B cell (primary cell): Measurements from ENCODE around the gene PRKCA. TPM values are rescaled to one million over a fixed set of nuclear protein-coding genes. Genes with fewer than 3 reads are reported as not detected.

ENCODE experiments used
- ATAC-seq: fragments of 200-7000 bp; cut with Tn5 transposase; one replicate; pipeline ENCODE4 v1.10.0; 2021; ENCODE audit warnings: low read depth, mild to moderate bottlenecking, moderate number of reproducible peaks, moderate library complexity
- CTCF ChIA-PET: fragments of 350-600 bp; sonication (Branson Sonifier 250); formaldehyde crosslinking; loops from one replicate; lab custom pipeline; 2021; ENCODE audit warnings: antibody characterized with exemption, inconsistent platforms; lab: Charles Lee
- POLR2A ChIA-PET: fragments of 350-600 bp; sonication (Branson Sonifier 250); formaldehyde crosslinking; loops from one replicate; lab custom pipeline; 2021; ENCODE audit warnings: antibody characterized with exemption; lab: Charles Lee
- DNase-seq: peaks from one replicate; pipeline ENCODE4 v3.0.0; 2013
- H2AFZ ChIP-seq: 2 replicates; pipeline ENCODE4 v1.6.1; 2012; ENCODE audit warnings: mild to moderate bottlenecking, low read depth, low read length; ENCODE audit not compliant: insufficient read depth, poor library complexity, severe bottlenecking
- H3K27ac ChIP-seq, 2 donors: 1 replicate in 1 of 2; 2 replicates in 1 of 2; pipeline ENCODE4 v1.5.1; 2012 to 2013; ENCODE audit warnings: low read length in 2 of 2, mild to moderate bottlenecking in 2 of 2, moderate library complexity in 1 of 2
- H3K27me3 ChIP-seq, 4 experiments: fragments of 200-600 bp in 1 of 4; sonication (generic) in 1 of 4; replicated peaks in 1 of 4; 1 replicate in 2 of 4; 2 replicates in 2 of 4; pipeline versions ENCODE4 v1.6.1 to v1.7.0; 2013 to 2016; ENCODE audit warnings: low read length in 3 of 4, mild to moderate bottlenecking in 2 of 4, mixed read lengths in 1 of 4, moderate library complexity in 1 of 4; ENCODE audit not compliant: insufficient read depth in 4 of 4, control insufficient read depth in 3 of 4; ENCODE audit errors: control extremely low read depth in 1 of 4
- H3K36me3 ChIP-seq, 2 experiments: replicated peaks in 1 of 2; 1 replicate in 1 of 2; 2 replicates in 1 of 2; pipeline versions ENCODE4 v1.6.1 to v1.7.1; 2013; ENCODE audit warnings: low read length in 1 of 2; ENCODE audit not compliant: insufficient read depth in 2 of 2, control insufficient read depth in 1 of 2; ENCODE audit errors: control extremely low read depth in 1 of 2, extremely low read depth in 1 of 2
- H3K4me1 ChIP-seq, 2 donors: fragments of 200-600 bp in 1 of 2; sonication (generic) in 1 of 2; 1 replicate in 1 of 2; 2 replicates in 1 of 2; pipeline versions ENCODE4 v1.5.1 to v1.6.1; 2013 to 2017; ENCODE audit warnings: low read length in 2 of 2; ENCODE audit not compliant: control insufficient read depth in 2 of 2, insufficient read depth in 2 of 2
- H3K4me2 ChIP-seq: replicated peaks from 2 replicates; pipeline ENCODE3; 2012; ENCODE audit warnings: mild to moderate bottlenecking, low read depth, low read length; ENCODE audit not compliant: poor library complexity, severe bottlenecking
- H3K4me3 ChIP-seq, 5 experiments: fragments of 200-600 bp in 1 of 5; sonication (generic) in 1 of 5; 1 replicate in 3 of 5; 2 replicates in 2 of 5; pipeline versions ENCODE4 v1.5.1 to v1.7.0; 2011 to 2016; ENCODE audit warnings: low read length in 4 of 5, mild to moderate bottlenecking in 4 of 5, low read depth in 2 of 5, control low read depth in 1 of 5, moderate library complexity in 1 of 5; ENCODE audit not compliant: insufficient read depth in 1 of 5; ENCODE audit errors: control extremely low read depth in 1 of 5, extremely low read depth in 1 of 5
- H3K79me2 ChIP-seq: fragments of 200-600 bp; sonication (generic); one replicate; pipeline ENCODE4 v1.6.0; 2016; ENCODE audit warnings: low read length; ENCODE audit not compliant: control insufficient read depth, insufficient read depth
- H3K9ac ChIP-seq: fragments of 200-600 bp; sonication (generic); 2 replicates; pipeline ENCODE4 v1.6.1; 2017; ENCODE audit warnings: mild to moderate bottlenecking, low read length, moderate library complexity
- H3K9me3 ChIP-seq, 3 donors: one replicate each; pipeline versions ENCODE4 v1.6.1 to v1.7.1; 2013; ENCODE audit warnings: low read length in 2 of 3; ENCODE audit not compliant: control insufficient read depth in 2 of 3, insufficient read depth in 1 of 3; ENCODE audit errors: control extremely low read depth in 1 of 3
- H4K20me1 ChIP-seq: 2 replicates; pipeline ENCODE4 v1.6.0; 2012; ENCODE audit warnings: mild to moderate bottlenecking, low read length; ENCODE audit not compliant: insufficient read depth, control insufficient read depth, poor library complexity, severe bottlenecking
- H3K27ac Mint-ChIP-seq: one replicate; pipeline ENCODE4 v1.8.0; 2021; ENCODE audit warnings: mixed read lengths
- H3K27me3 Mint-ChIP-seq: one replicate; pipeline ENCODE4 v1.8.0; 2021; ENCODE audit warnings: mixed read lengths
- H3K4me1 Mint-ChIP-seq: one replicate; pipeline ENCODE4 v1.8.0; 2021; ENCODE audit warnings: mixed read lengths
- H3K4me3 Mint-ChIP-seq: one replicate; pipeline ENCODE4 v1.8.0; 2021; ENCODE audit warnings: mixed read lengths
- H3K9me3 Mint-ChIP-seq: one replicate; pipeline ENCODE4 v1.8.0; 2022; ENCODE audit warnings: mixed read lengths; ENCODE audit not compliant: insufficient read depth
- CTCF ChIP-seq: fragments of 200-600 bp; IDR thresholded peaks from one replicate; pipeline ENCODE4 v1.8.0; 2022; ENCODE audit warnings: antibody characterized with exemption, mild to moderate bottlenecking
- EZH2 ChIP-seq: IDR thresholded peaks from 2 replicates; pipeline ENCODE4 v1.6.1; 2012; ENCODE audit warnings: borderline replicate concordance, low read depth, mild to moderate bottlenecking, moderate library complexity, low read length; ENCODE audit not compliant: insufficient read depth, poor library complexity, severe bottlenecking
- WGBS: methylation state at CpG from one replicate; pipeline ENCODE4 v1.1.5; 2013; ENCODE audit warnings: missing lambda C conversion rate; ENCODE audit not compliant: insufficient coverage; 5-methylcytosine and 5-hydroxymethylcytosine counted together
- intact Hi-C: fragments of 100-400 bp; cut with micrococcal nuclease; formaldehyde crosslinking; loops from one replicate; pipeline ENCODE4 v1.10.0; 2022
- polyA plus RNA-seq: library from polyadenylated mRNA; depleted of rRNA; stranded (reverse); fragments of >200 nt; gene quantifications from 2 replicates; pipeline ENCODE4 v1.2.3, GENCODE V29; 2012
- total RNA-seq, 2 donors: library from RNA; stranded (reverse); fragments of 120-200 nt in 1 of 2; gene quantifications; 1 replicate in 1 of 2; 2 replicates in 1 of 2; pipeline versions ENCODE4 v1.2.3 to v1.2.4, GENCODE V29; 2013 to 2022

PRKCA gene
- total and polyA plus RNA-seq, 2 donors (not counting 1 experiment from before 2014, with no cell fraction given), result 0.33 to 7.7 TPM

- ATAC-seq (no peak), DNase-seq (no peak)
- WGBS, result 92% methylated on average over 4 of the region's 8 CpGs
- H3K4me2 ChIP-seq, result no peak overlapping the region
- intact Hi-C loops, result no loop called here
- no peaks in the 10 kb centered on the region for H4K20me1 ChIP-seq
- H3K4me3 Mint-ChIP-seq, result no peak overlapping the region
- no peak overlapping the region for H3K9ac ChIP-seq
- H3K4me1 Mint-ChIP-seq, result no peaks in the 10 kb centered on the region
- no peak overlapping the region for H3K4me3 ChIP-seq
- no peaks in the 10 kb centered on the region for H3K36me3 ChIP-seq
- no peak overlapping the region for H3K27ac ChIP-seq
- no peaks in the 10 kb centered on the region for H3K79me2 ChIP-seq
- H3K4me1 ChIP-seq, result no peaks in the 10 kb centered on the region
- peaks cover 0 to 7% (median 0%) of the 10 kb centered on the region in 3 donors for H3K9me3 ChIP-seq
- no peak overlapping the region for H3K27ac Mint-ChIP-seq
- TF ChIP-seq EZH2 (no peak), CTCF (no peak)
- peaks cover 9% of the 10 kb centered on the region for H3K27me3 Mint-ChIP-seq
- peaks cover 0 to 2% (median 0%) of the 10 kb centered on the region in 4 experiments for H3K27me3 ChIP-seq
- H2AFZ ChIP-seq, result no peak overlapping the region
- ChIA-PET CTCF (no interaction called here), POLR2A (no interaction called here)
- H3K9me3 Mint-ChIP-seq, result no peaks in the 10 kb centered on the region
Measured at GRCh38 chr17:66430846-66431795, 128.7 kb downstream of the PRKCA start.

- intact Hi-C loops, result no loop called here
- Histone ChIP-seq H3K9me3 (peaks cover 0 to 3% (median 0%) of the 10 kb centered on the region in 3 donors), H2AFZ (no peak overlapping the region)
Measured at GRCh38 chr17:66431910-66432309, 129.5 kb downstream of the PRKCA start.

More at GRCh38 chr17:66431910-66432309, 129.5 kb downstream of the PRKCA start:
- Mint-ChIP-seq H3K4me1 (no peaks in the 10 kb centered on the region), H3K27ac (no peak overlapping the region), H3K4me3 (no peak overlapping the region), H3K27me3 (peaks cover 6% of the 10 kb centered on the region), H3K9me3 (no peaks in the 10 kb centered on the region)
- no peak overlapping the region for H3K4me2 ChIP-seq
- DNase-seq, result no peak
- WGBS, result 97% methylated on average over 3 of the region's 5 CpGs
- no peak overlapping the region for H3K9ac ChIP-seq
- TF ChIP-seq CTCF (no peak), EZH2 (no peak)
- no peak overlapping the region for H3K4me3 ChIP-seq
- no peaks in the 10 kb centered on the region for H3K36me3 ChIP-seq
- no peaks in the 10 kb centered on the region for H3K79me2 ChIP-seq
- no peak for ATAC-seq
- no peaks in the 10 kb centered on the region for H4K20me1 ChIP-seq
- H3K4me1 ChIP-seq, result no peaks in the 10 kb centered on the region
- no peak overlapping the region for H3K27ac ChIP-seq
- CTCF ChIA-PET, result no interaction called here
- peaks cover 0 to 2% (median 0%) of the 10 kb centered on the region in 4 experiments for H3K27me3 ChIP-seq
- POLR2A ChIA-PET, result interaction anchor here (0.6 kb wide), 1 partner anchor 9 kb away, joined by 6 read pairs; no protein-coding TSS in a partner anchor
